Neural progenitor cell (in vitro differentiated cells): ENCODE measurements around the gene VWA5B2. TPM values are rescaled to one million over a fixed set of nuclear protein-coding genes. Genes with fewer than 3 reads are reported as not detected.

ENCODE experiments used
- DNase-seq: peaks from one replicate; pipeline ENCODE4 v3.0.0-alpha.2; 2016; ENCODE audit warnings: low spot score
- H2AFZ ChIP-seq: fragments of 200-600 bp; sonication (generic); replicated peaks from 2 replicates; pipeline ENCODE4 v1.6.1; 2016; ENCODE audit warnings: antibody characterized with exemption
- H3F3A ChIP-seq: fragments of 200-600 bp; sonication (generic); 2 replicates; pipeline ENCODE4 v1.6.1; 2016; ENCODE audit warnings: antibody characterized with exemption, low read depth
- H3K27ac ChIP-seq: fragments of 200-600 bp; sonication (generic); 2 replicates; pipeline ENCODE4 v1.5.1; 2016; ENCODE audit warnings: mild to moderate bottlenecking
- H3K27me3 ChIP-seq: fragments of 200-600 bp; sonication (generic); 2 replicates; pipeline ENCODE4 v1.6.1; 2016; ENCODE audit warnings: mild to moderate bottlenecking, moderate library complexity
- H3K36me3 ChIP-seq: fragments of 200-600 bp; sonication (generic); 2 replicates; pipeline ENCODE4 v1.5.1; 2016
- H3K4me1 ChIP-seq: fragments of 200-600 bp; sonication (generic); 2 replicates; pipeline ENCODE4 v1.6.1; 2016; ENCODE audit warnings: mixed run types
- H3K4me2 ChIP-seq: fragments of 200-600 bp; sonication (generic); 2 replicates; pipeline ENCODE4 v1.6.1; 2016
- H3K4me3 ChIP-seq: fragments of 200-600 bp; sonication (generic); 2 replicates; pipeline ENCODE4 v1.5.1; 2016
- H3K79me2 ChIP-seq: fragments of 200-600 bp; sonication (generic); 2 replicates; pipeline ENCODE4 v1.6.1; 2016; ENCODE audit warnings: low read depth
- H3K9ac ChIP-seq: fragments of 200-600 bp; sonication (generic); 2 replicates; pipeline ENCODE4 v1.6.1; 2016
- H3K9me3 ChIP-seq: fragments of 200-600 bp; sonication (generic); 2 replicates; pipeline ENCODE4 v1.5.1; 2016; ENCODE audit warnings: low read depth
- H4K20me1 ChIP-seq: fragments of 200-600 bp; sonication (generic); 2 replicates; pipeline ENCODE4 v1.6.1; 2016; ENCODE audit warnings: low read depth
- H3K27ac Mint-ChIP-seq: 3 replicates; pipeline ENCODE4 v1.8.0; 2021; ENCODE audit warnings: mixed read lengths
- H3K27me3 Mint-ChIP-seq: 2 replicates; pipeline ENCODE4 v1.8.0; 2022; ENCODE audit warnings: low read depth, mild to moderate bottlenecking, inconsistent platforms, moderate library complexity, mixed read lengths; ENCODE audit not compliant: insufficient read depth
- H3K36me3 Mint-ChIP-seq: 3 replicates; pipeline ENCODE4 v1.8.0; 2021; ENCODE audit warnings: mixed read lengths
- H3K4me1 Mint-ChIP-seq: 3 replicates; pipeline ENCODE4 v1.8.0; 2021; ENCODE audit warnings: mixed read lengths
- H3K4me3 Mint-ChIP-seq: 3 replicates; pipeline ENCODE4 v1.8.0; 2021; ENCODE audit warnings: mild to moderate bottlenecking, moderate library complexity, mixed read lengths
- H3K9me3 Mint-ChIP-seq: 3 replicates; pipeline ENCODE4 v1.8.0; 2020; ENCODE audit warnings: mixed read lengths
- EZH2 ChIP-seq: fragments of 200-600 bp; sonication (generic); IDR thresholded peaks from 2 replicates; pipeline ENCODE4 v1.6.1; 2017; ENCODE audit warnings: antibody characterized with exemption, mild to moderate bottlenecking, moderate library complexity
- EZH2phosphoT487 ChIP-seq: fragments of 200-600 bp; sonication (generic); IDR thresholded peaks from 2 replicates; pipeline ENCODE4 v1.6.1; 2017; ENCODE audit warnings: antibody characterized with exemption
- total RNA-seq: library from RNA; depleted of rRNA; stranded (reverse); fragments of >200 nt; gene quantifications from 2 replicates; pipeline ENCODE4 v1.2.3, GENCODE V29; 2015; ENCODE audit warnings: low replicate concordance
- TF ChIP-seq, protein P1 (sequence below): fragments of 200-600 bp; sonication (generic); IDR thresholded peaks from 2 replicates; pipeline ENCODE4 v1.5.1; 2017; ENCODE audit warnings: antibody characterized with exemption, mild to moderate bottlenecking

Gene VWA5B2
- total RNA-seq, 1 donor from 2014 or later, result not detected

GRCh38 chr3:184230081-184230602 is 757 bp downstream of the VWA5B2 start:
- H3K9me3 Mint-ChIP-seq, result peaks cover 2% of the 10 kb centered on the region
- H3K4me3 Mint-ChIP-seq, result no peak overlapping the region
- DNase-seq, result peak; percentile 44
- Histone ChIP-seq H3K9me3 (no peaks in the 10 kb centered on the region), H3K79me2 (no peaks in the 10 kb centered on the region), H3K4me2 (peak overlapping the region; percentile 90), H3F3A (peaks cover 18% of the 10 kb centered on the region), H3K27ac (no peak overlapping the region), H2AFZ (no peak overlapping the region), H3K9ac (no peak overlapping the region), H3K36me3 (no peaks in the 10 kb centered on the region), H3K27me3 (peaks cover 95% of the 10 kb centered on the region), H3K4me1 (peaks cover 4% of the 10 kb centered on the region), H3K4me3 (peak overlapping the region; percentile 55), H4K20me1 (peaks cover 42% of the 10 kb centered on the region)
- peaks cover 55% of the 10 kb centered on the region for H3K27me3 Mint-ChIP-seq
- H3K27ac Mint-ChIP-seq, result no peak overlapping the region
- TF ChIP-seq EZH2phosphoT487 (peak; percentile 98), EZH2 (peak; percentile 96)
- TF ChIP-seq, protein P1, sequence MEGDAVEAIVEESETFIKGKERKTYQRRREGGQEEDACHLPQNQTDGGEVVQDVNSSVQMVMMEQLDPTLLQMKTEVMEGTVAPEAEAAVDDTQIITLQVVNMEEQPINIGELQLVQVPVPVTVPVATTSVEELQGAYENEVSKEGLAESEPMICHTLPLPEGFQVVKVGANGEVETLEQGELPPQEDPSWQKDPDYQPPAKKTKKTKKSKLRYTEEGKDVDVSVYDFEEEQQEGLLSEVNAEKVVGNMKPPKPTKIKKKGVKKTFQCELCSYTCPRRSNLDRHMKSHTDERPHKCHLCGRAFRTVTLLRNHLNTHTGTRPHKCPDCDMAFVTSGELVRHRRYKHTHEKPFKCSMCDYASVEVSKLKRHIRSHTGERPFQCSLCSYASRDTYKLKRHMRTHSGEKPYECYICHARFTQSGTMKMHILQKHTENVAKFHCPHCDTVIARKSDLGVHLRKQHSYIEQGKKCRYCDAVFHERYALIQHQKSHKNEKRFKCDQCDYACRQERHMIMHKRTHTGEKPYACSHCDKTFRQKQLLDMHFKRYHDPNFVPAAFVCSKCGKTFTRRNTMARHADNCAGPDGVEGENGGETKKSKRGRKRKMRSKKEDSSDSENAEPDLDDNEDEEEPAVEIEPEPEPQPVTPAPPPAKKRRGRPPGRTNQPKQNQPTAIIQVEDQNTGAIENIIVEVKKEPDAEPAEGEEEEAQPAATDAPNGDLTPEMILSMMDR, result no peak
- H3K36me3 Mint-ChIP-seq, result no peaks in the 10 kb centered on the region
- peaks cover 4% of the 10 kb centered on the region for H3K4me1 Mint-ChIP-seq

DNA sequence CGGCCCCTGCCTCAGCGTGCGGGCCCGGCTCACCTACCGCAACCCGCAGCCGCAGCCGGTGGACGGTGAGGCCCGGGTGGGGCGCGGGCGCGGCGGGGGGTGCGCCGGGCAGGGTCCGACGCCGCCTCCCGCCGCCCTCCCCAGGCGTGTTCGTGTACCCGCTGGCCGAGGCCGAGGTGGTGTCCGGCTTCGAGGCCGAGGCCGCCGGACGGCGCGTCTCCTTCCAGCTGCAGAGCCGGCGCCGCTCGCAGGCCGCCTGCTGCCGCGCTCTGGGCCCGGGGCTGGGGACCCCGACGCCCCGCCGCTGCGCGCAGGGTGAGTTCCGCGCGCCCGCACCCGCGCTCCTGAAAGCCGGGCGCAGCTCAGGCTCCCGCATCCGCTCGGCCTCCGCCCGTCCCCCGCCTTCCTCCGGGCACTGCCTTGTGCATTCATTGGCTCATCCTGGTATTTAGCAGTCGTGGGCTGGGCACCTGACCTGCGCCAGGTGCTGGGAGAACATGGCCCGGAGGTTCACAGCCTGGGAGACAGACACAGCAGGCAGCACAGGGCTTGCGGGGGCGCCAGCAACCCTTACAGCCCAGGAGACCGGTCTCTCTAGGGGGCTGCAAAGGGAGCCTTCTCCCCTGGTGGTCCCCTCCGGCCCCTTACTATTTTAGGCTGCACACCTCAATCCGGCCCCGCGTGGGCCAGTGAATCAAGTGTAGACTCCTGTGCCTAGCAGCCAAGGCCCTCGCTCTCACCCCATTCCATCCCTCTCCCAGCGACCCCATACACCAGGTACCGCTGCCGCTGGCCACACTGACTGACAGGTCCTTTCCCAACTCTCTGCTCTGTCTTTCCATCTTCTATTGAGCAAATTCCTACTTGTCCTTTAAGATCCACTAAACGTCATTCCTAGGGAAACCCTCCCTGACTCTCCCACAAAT is 1.5 kb downstream of the VWA5B2 start:
- Histone ChIP-seq H2AFZ (no peak overlapping the region), H3K4me3 (peak overlapping the region; percentile 55), H3K27ac (no peak overlapping the region), H3K36me3 (no peaks in the 10 kb centered on the region), H3K4me2 (peak overlapping the region; percentile 90), H3K4me1 (peaks cover 4% of the 10 kb centered on the region), H3K9me3 (no peaks in the 10 kb centered on the region), H3K27me3 (peaks cover 88% of the 10 kb centered on the region), H3K9ac (no peak overlapping the region), H4K20me1 (peaks cover 42% of the 10 kb centered on the region), H3K79me2 (no peaks in the 10 kb centered on the region), H3F3A (peaks cover 18% of the 10 kb centered on the region)
- H3K27ac Mint-ChIP-seq, result no peak overlapping the region
- peak; percentile 52 for DNase-seq
- peaks cover 51% of the 10 kb centered on the region for H3K27me3 Mint-ChIP-seq
- TF ChIP-seq EZH2, result peak; percentile 79
- TF ChIP-seq, protein P1, result no peak
- peak; percentile 8 for TF ChIP-seq EZH2phosphoT487
- peaks cover 4% of the 10 kb centered on the region for H3K4me1 Mint-ChIP-seq
- peaks cover 2% of the 10 kb centered on the region for H3K9me3 Mint-ChIP-seq
- H3K4me3 Mint-ChIP-seq, result peak overlapping the region; percentile 83
- H3K36me3 Mint-ChIP-seq, result no peaks in the 10 kb centered on the region

DNA sequence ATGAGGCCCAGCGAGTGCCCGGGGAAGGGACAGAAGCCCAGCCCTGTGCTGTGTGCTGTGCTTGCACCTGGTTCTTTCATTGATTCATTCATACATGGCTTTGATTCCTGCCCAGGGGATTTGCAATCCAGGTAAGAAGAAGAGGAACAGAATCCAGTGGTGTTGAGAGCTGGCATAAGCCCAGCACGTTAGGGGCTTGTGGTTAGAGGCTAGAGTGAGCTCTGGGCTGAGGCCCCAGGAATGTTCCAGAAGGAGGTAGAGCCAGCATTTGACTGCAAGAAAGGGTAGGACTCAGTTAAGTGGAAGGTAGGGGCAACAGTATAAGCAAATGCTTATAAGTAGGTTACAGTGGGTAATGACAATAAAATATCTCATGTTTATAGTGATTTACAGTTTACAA is 2.3 kb downstream of the VWA5B2 start:
- H3K9me3 ChIP-seq, result no peaks in the 10 kb centered on the region
- peaks cover 80% of the 10 kb centered on the region for H3K27me3 ChIP-seq
- peaks cover 42% of the 10 kb centered on the region for H4K20me1 ChIP-seq
- Mint-ChIP-seq H3K4me3 (peak overlapping the region; percentile 83), H3K27ac (no peak overlapping the region), H3K36me3 (no peaks in the 10 kb centered on the region), H3K9me3 (peaks cover 2% of the 10 kb centered on the region), H3K4me1 (peaks cover 4% of the 10 kb centered on the region), H3K27me3 (peaks cover 52% of the 10 kb centered on the region)
- no peak overlapping the region for H3K27ac ChIP-seq
- TF ChIP-seq EZH2 (no peak), EZH2phosphoT487 (no peak)
- TF ChIP-seq, protein P1, result no peak
- H3K4me1 ChIP-seq, result peaks cover 4% of the 10 kb centered on the region
- no peak overlapping the region for H3K4me2 ChIP-seq
- no peak overlapping the region for H3K4me3 ChIP-seq
- no peaks in the 10 kb centered on the region for H3K79me2 ChIP-seq
- no peak overlapping the region for H3K9ac ChIP-seq
- H2AFZ ChIP-seq, result no peak overlapping the region
- H3F3A ChIP-seq, result peaks cover 18% of the 10 kb centered on the region
- DNase-seq, result no peak
- H3K36me3 ChIP-seq, result no peaks in the 10 kb centered on the region
